K562 (cell line): Measurements from ENCODE around the gene EFNA1. TPM values are rescaled to one million over a fixed set of nuclear protein-coding genes. Genes with fewer than 3 reads are reported as not detected.
A peak's percentile ranks its signal among the peaks of the same experiment; 100 is the strongest.

Experiments
- ATAC-seq: fragments of 200-7000 bp; cut with Tn5 transposase; 3 replicates; pipeline ENCODE4 v1.9.1; 2020; ENCODE audit warnings: moderate library complexity
- BruUV-seq: library from RNA; stranded (reverse); fragments of 400-500 nt; replicated peaks from 2 replicates; lab custom pipeline; 2021; lab: Mats Ljungman, UMichigan
- CTCF ChIA-PET: fragments of 300-600 bp; formaldehyde crosslinking; extraction: SDS; loops from one replicate; lab custom pipeline; 2021; ENCODE audit warnings: low intra/inter-chr PET ratio; lab: Yijun Ruan, JAX
- POLR2A ChIA-PET: fragments of 300-600, 350-650 bp; sonication (Branson Sonifier 250); formaldehyde crosslinking; extraction: SDS; loops from one replicate; lab custom pipeline; 2021; ENCODE audit warnings: antibody characterized with exemption, inconsistent platforms; lab: Yijun Ruan, JAX
- DNase-seq, 4 experiments: peaks; one replicate each; pipeline versions ENCODE4 v3.0.0 to v3.0.0-alpha.2; 2011 to 2018; ENCODE audit warnings: low spot score in 3 of 4, mixed read lengths in 3 of 4; ENCODE audit errors: extremely low read depth in 1 of 4
- FAIRE-seq: peaks from 2 replicates; lab custom pipeline; 2011; peaks lifted over from hg19 to GRCh38; lab: Jason Lieb, UNC
- H2AFZ ChIP-seq: 2 replicates; pipeline ENCODE4 v1.6.0; 2011; ENCODE audit warnings: low read depth, low read length, control low read depth, inconsistent platforms
- H3K27ac ChIP-seq: fragments of 200-600 bp; 3 replicates; pipeline ENCODE4 v1.8.0; 2011; ENCODE audit warnings: low read depth, mild to moderate bottlenecking, control low read depth, inconsistent platforms, low read length, moderate library complexity, mixed read lengths; ENCODE audit errors: extremely low read depth
- H3K27me3 ChIP-seq, 2 experiments: fragments of 300-600 bp in 1 of 2; 2 replicates in 1 of 2; 3 replicates in 1 of 2; pipeline versions ENCODE4 v1.6.0 to v1.8.0; 2011; ENCODE audit warnings: inconsistent platforms in 2 of 2, low read length in 2 of 2, mild to moderate bottlenecking in 1 of 2, mixed read lengths in 1 of 2, moderate library complexity in 1 of 2; ENCODE audit not compliant: control insufficient read depth in 2 of 2, insufficient read depth in 2 of 2
- H3K36me3 ChIP-seq: fragments of 300-600 bp; 3 replicates; pipeline ENCODE4 v1.8.0; 2011; ENCODE audit warnings: mild to moderate bottlenecking, low read length, inconsistent platforms; ENCODE audit not compliant: control insufficient read depth, insufficient read depth
- H3K4me1 ChIP-seq, 2 experiments: fragments of 200-600 bp in 1 of 2; replicated peaks in 1 of 2; 2 replicates in 1 of 2; 3 replicates in 1 of 2; pipeline versions ENCODE4 v1.5.1 to v1.8.0; 2011; ENCODE audit warnings: inconsistent platforms in 2 of 2, low read length in 2 of 2, mild to moderate bottlenecking in 1 of 2, mixed read lengths in 1 of 2, moderate library complexity in 1 of 2; ENCODE audit not compliant: control insufficient read depth in 2 of 2, insufficient read depth in 2 of 2
- H3K4me2 ChIP-seq: 2 replicates; pipeline ENCODE4 v1.6.1; 2011; ENCODE audit warnings: low read length, control low read depth, inconsistent platforms, mixed read lengths; ENCODE audit not compliant: insufficient read depth
- H3K4me3 ChIP-seq: fragments of 200-600 bp; sonication (generic), shearing (Covaris generic); 2 replicates; pipeline ENCODE4 v1.5.1; 2016; ENCODE audit warnings: control low read depth, inconsistent platforms
- H3K79me2 ChIP-seq: fragments of 200-600 bp; 3 replicates; pipeline ENCODE4 v1.8.0; 2011; ENCODE audit warnings: low read length, inconsistent platforms; ENCODE audit not compliant: control insufficient read depth, insufficient read depth
- H3K9ac ChIP-seq, 2 experiments: 2 replicates each; pipeline versions ENCODE4 v1.6.0 to v1.6.1; 2011; ENCODE audit warnings: low read depth in 2 of 2, low read length in 2 of 2, control low read depth in 1 of 2, inconsistent platforms in 1 of 2, mild to moderate bottlenecking in 1 of 2, mixed read lengths in 1 of 2; ENCODE audit not compliant: insufficient read depth in 1 of 2
- H3K9me1 ChIP-seq: one replicate; pipeline ENCODE4 v1.6.0; 2011; ENCODE audit warnings: inconsistent platforms, mild to moderate bottlenecking, low read length, moderate library complexity; ENCODE audit not compliant: control insufficient read depth, insufficient read depth
- H3K9me3 ChIP-seq: replicated peaks from 2 replicates; pipeline ENCODE4 v1.5.1; 2011; ENCODE audit warnings: low read depth, low read length, inconsistent platforms; ENCODE audit not compliant: control insufficient read depth, insufficient read depth
- H4K20me1 ChIP-seq: replicated peaks from 2 replicates; pipeline ENCODE4 v1.6.1; 2011; ENCODE audit warnings: low read length, inconsistent platforms, mixed read lengths; ENCODE audit not compliant: control insufficient read depth, insufficient read depth
- ARID2 ChIP-seq: fragments of 450-650 bp; IDR thresholded peaks from 2 replicates; pipeline ENCODE4 v1.6.1; 2017; ENCODE audit warnings: antibody characterized with exemption, mild to moderate bottlenecking
- CBFA2T2 ChIP-seq: fragments of 450-650 bp; conservative IDR thresholded peaks from 2 replicates; pipeline ENCODE4 v1.6.1; 2017; ENCODE audit warnings: mild to moderate bottlenecking
- CXXC5 ChIP-seq: fragments of 250-450 bp; sonication (Bioruptor Pico); IDR thresholded peaks from 2 replicates; pipeline ENCODE4 v1.8.0; 2022; ENCODE audit warnings: inconsistent platforms, mild to moderate bottlenecking, moderate library complexity
- ELF1 ChIP-seq: fragments of 200-800 bp; sonication (Bioruptor generic); IDR thresholded peaks from 2 replicates; pipeline ENCODE4 v1.6.1; 2016; ENCODE audit warnings: missing genetic modification characterization, missing compliant biosample characterization
- ESRRA ChIP-seq: fragments of 450-650 bp; IDR thresholded peaks from 2 replicates; pipeline ENCODE4 v1.6.1; 2014; ENCODE audit warnings: low read depth, mild to moderate bottlenecking, moderate library complexity, borderline replicate concordance
- IRF9 ChIP-seq: fragments of 450-650 bp; IDR thresholded peaks from 2 replicates; pipeline ENCODE4 v1.6.1; 2016; ENCODE audit warnings: missing biosample characterization, missing genetic modification characterization
- KDM1A ChIP-seq, 2 experiments: fragments of 450-650 bp; IDR thresholded peaks; 2 replicates each; pipeline ENCODE4 v1.6.1; 2016; ENCODE audit warnings: mild to moderate bottlenecking in 2 of 2
- PPARD ChIP-seq: fragments of 250-450 bp; sonication (Bioruptor Pico); IDR thresholded peaks from 2 replicates; pipeline ENCODE4 v1.8.0; 2022; ENCODE audit warnings: inconsistent platforms, mild to moderate bottlenecking, moderate library complexity
- RNF219 ChIP-seq: fragments of 250-450 bp; sonication (Bioruptor Pico); IDR thresholded peaks from 2 replicates; pipeline ENCODE4 v1.5.0; 2022; ENCODE audit warnings: mild to moderate bottlenecking
- SMARCA4 ChIP-seq: fragments of 450-650 bp; IDR thresholded peaks from 2 replicates; pipeline ENCODE4 v1.6.1; 2016
- SNRNP70 ChIP-seq: fragments of 200-400 bp; formaldehyde crosslinking; optimal IDR thresholded peaks from 2 replicates; pipeline ENCODE3; 2017; ENCODE audit warnings: low read depth, low read length
- TSC22D4 ChIP-seq: fragments of 450-650 bp; IDR thresholded peaks from 2 replicates; pipeline ENCODE4 v1.6.1; 2016; ENCODE audit warnings: missing genetic modification characterization, missing biosample characterization, control low read depth
- XRCC5 ChIP-seq: fragments of 200-400 bp; formaldehyde crosslinking; IDR thresholded peaks from 2 replicates; pipeline ENCODE4 v1.6.1; 2017; ENCODE audit warnings: low read depth, mild to moderate bottlenecking, low read length
- ZBTB7A ChIP-seq: IDR thresholded peaks from 2 replicates; pipeline ENCODE4 v1.6.1; 2011; ENCODE audit warnings: low read depth, mild to moderate bottlenecking, low read length, moderate library complexity, borderline replicate concordance; ENCODE audit not compliant: control insufficient read depth
- ZNF696 ChIP-seq: fragments of 250-450 bp; sonication (Bioruptor Pico); conservative IDR thresholded peaks from 2 replicates; pipeline ENCODE4 v1.4.0; 2020; ENCODE audit warnings: mild to moderate bottlenecking, moderate library complexity
- ZNF740 ChIP-seq, 3 experiments: fragments of 200-800 bp in 1 of 3; sonication (Bioruptor generic) in 1 of 3; sonication (generic) in 1 of 3; formaldehyde crosslinking in 1 of 3; IDR thresholded peaks; 2 replicates each; pipeline versions ENCODE4 v1.6.1 to v1.8.0; 2016 to 2022; ENCODE audit warnings: mild to moderate bottlenecking in 2 of 3, missing compliant biosample characterization in 2 of 3, missing genetic modification characterization in 2 of 3, missing genetic modification reagents in 1 of 3
- WGBS: fragments of 100-300 bp; shearing (Covaris generic); methylation state at CpG from one replicate; pipeline ENCODE4 v1.1.6; 2016; ENCODE audit warnings: low coverage, mixed read lengths; ENCODE audit not compliant: insufficient coverage; ENCODE audit errors: missing lambda C conversion rate; 5-methylcytosine and 5-hydroxymethylcytosine counted together
- in situ Hi-C: fragments of 300-500 bp; cut with MboI; formaldehyde crosslinking; loops from 4 replicates; pipeline ENCODE4 v1.15.0; 2018; ENCODE audit warnings: inconsistent platforms, mixed read lengths
- intact Hi-C: fragments of 100-400 bp; cut with micrococcal nuclease; formaldehyde crosslinking; loops from 2 replicates; pipeline ENCODE4 v1.14.2; 2022
- polyA plus RNA-seq, 8 experiments: library from polyadenylated mRNA; depleted of rRNA in 4 of 8; stranded (reverse) in 5 of 8; unstranded in 3 of 8; fragments of >200 nt; fragmentation: Nextera tagmentation in 2 of 8; fragmentation: Illumina TruSeq in 1 of 8; extraction: Ambion mirVana in 2 of 8; extraction: Trizol in 1 of 8; gene quantifications; 2 replicates each; pipeline versions ENCODE4 v1.2.1 to v1.2.3, GENCODE V29; 2011 to 2014; ENCODE audit warnings: inconsistent platforms in 1 of 8, missing spikeins in 1 of 8
- total RNA-seq, 7 experiments: library from RNA; depleted of rRNA in 6 of 7; stranded (reverse); fragments of >200 nt in 6 of 7; fragmentation: Illumina TruSeq in 2 of 7; extraction: Trizol in 2 of 7; gene quantifications; 2 replicates each; pipeline versions ENCODE4 v1.2.1 to v1.2.3, GENCODE V29; 2011 to 2021; ENCODE audit warnings: low replicate concordance in 1 of 7

The EFNA1 gene
- total and polyA plus RNA-seq, 9 of the 15 experiments (the other 6 are each of a cell fraction or from before 2014, with no cell fraction given) = 2.1 to 9.3 (median 3.0) TPM

- peak overlapping the region; percentile 87 for H3K4me2 ChIP-seq
- CTCF ChIA-PET = interaction anchor here (0.5 to 4.4 kb wide), 7 partner anchors 47 to 421 kb away, joined by 3 to 59 read pairs (median 17); no protein-coding TSS in a partner anchor
- H3K4me1 ChIP-seq = peaks cover 10 to 11% of the 10 kb centered on the region in 2 experiments; a peak in 4 of 5 replicates
- ATAC-seq = peak; percentile 93
- peaks cover 9% of the 10 kb centered on the region for H3K79me2 ChIP-seq
- H3K9me3 ChIP-seq = no peaks in the 10 kb centered on the region
- WGBS = 14% methylated on average over 21 of the region's 28 CpGs
- peaks cover 35% of the 10 kb centered on the region for H3K36me3 ChIP-seq
- peak; percentile 96 for FAIRE-seq
- H3K9me1 ChIP-seq = no peaks in the 10 kb centered on the region
- H3K9ac ChIP-seq = peak overlapping the region; percentile 41 to 85; a peak in 3 of 4 replicates
- POLR2A ChIA-PET = interaction anchor here (0.6 to 1.4 kb wide), 7 partner anchors 11 to 116 kb away, joined by 3 to 9 read pairs (median 4); partner anchors contain the start of gene ADAM15
- H3K27me3 ChIP-seq = no peaks in the 10 kb centered on the region
- H4K20me1 ChIP-seq = no peaks in the 10 kb centered on the region
- no TSS peak for BruUV-seq
- H3K27ac ChIP-seq = no peak overlapping the region; the same call in 2 of the 3 replicates
- H3K4me3 ChIP-seq = peak overlapping the region; percentile 13; the same call in 1 of the 2 replicates
- DNase-seq = peak; percentile 83 to 95 (median 86)
- in situ Hi-C loops = loop anchor here (5.0 kb wide), 1 partner anchor 75 kb away; no protein-coding TSS in a partner anchor
- intact Hi-C loops = loop anchor here (1.0 to 5.0 kb wide), 2 partner anchors 55 to 76 kb away; no protein-coding TSS in a partner anchor
- peak overlapping the region; percentile 94 for H2AFZ ChIP-seq
- TF ChIP-seq KDM1A (IDR thresholded peaks at IDR 0.05) = 0 out of 4 replicates have a peak, but pooled peaks of 1 of the 2 experiments have one; percentile 5
- no peak for TF ChIP-seq SNRNP70
- peak; percentile 40 for TF ChIP-seq CXXC5
- no peak for TF ChIP-seq TSC22D4 (tag)
- TF ChIP-seq XRCC5 = peak; percentile 65; the same call in 1 of the 2 replicates
- TF ChIP-seq ZNF740 (CRISPR knock-in tag; IDR thresholded peaks at IDR 0.05) = no peak
- no peak for TF ChIP-seq ZNF740 (tag; IDR thresholded peaks at IDR 0.05)
- TF ChIP-seq CBFA2T2 = no peak
- TF ChIP-seq PPARD (CRISPR knock-in tag) = no peak
- no peak for TF ChIP-seq ZNF696
- TF ChIP-seq ZBTB7A = peak; percentile 81
- 0 out of 2 replicates have a peak, but pooled peaks have one; percentile 31 for TF ChIP-seq SMARCA4
- peak; percentile 85 for TF ChIP-seq ARID2
- no peak for TF ChIP-seq RNF219 (CRISPR knock-in tag)
- TF ChIP-seq IRF9 (tag) = no peak
- TF ChIP-seq ESRRA = peak; percentile 37; the same call in 1 of the 2 replicates
- no peak for TF ChIP-seq ELF1 (tag)
Measured at GRCh38 chr1:155167166-155168104, 39.8 kb downstream of the EFNA1 start.
